ENCODE results near the gene LCMT1. TPM values are rescaled to one million over a fixed set of nuclear protein-coding genes. Genes with fewer than 3 reads are reported as not detected.

LCMT1 gene
- total RNA-seq, 4 donors from 2014 or later: 10.8 to 24.5 (median 18.0) TPM

DNA sequence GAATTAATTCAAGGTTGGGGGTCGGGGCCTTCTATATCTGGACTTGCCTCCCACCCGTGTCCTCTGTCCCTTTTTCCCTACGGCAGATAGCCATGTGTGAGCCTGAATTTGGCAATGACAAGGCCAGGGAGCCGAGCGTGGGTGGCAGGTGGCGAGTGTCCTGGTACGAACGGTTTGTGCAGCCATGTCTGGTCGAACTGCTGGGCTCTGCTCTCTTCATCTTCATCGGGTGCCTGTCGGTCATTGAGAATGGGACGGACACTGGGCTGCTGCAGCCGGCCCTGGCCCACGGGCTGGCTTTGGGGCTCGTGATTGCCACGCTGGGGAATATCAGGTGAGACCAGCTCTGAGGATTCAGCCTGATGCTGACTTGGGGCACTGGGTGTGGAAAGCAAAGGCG, 105.6 kb downstream of the LCMT1 start:
- H3K27me3 ChIP-seq: no peaks in the 10 kb centered on the region
- no peak overlapping the region for H3K27ac ChIP-seq (replicated peaks in 1 of 4)
- H3K36me3 ChIP-seq: no peaks in the 10 kb centered on the region
- intact Hi-C loops (cut with DNase I): no loop called here
- DNase-seq (ENCODE audit: extremely low spot score): no peak
- no peaks in the 10 kb centered on the region for H3K9me3 ChIP-seq
- H3K4me1 ChIP-seq: no peaks in the 10 kb centered on the region
- H3K4me3 ChIP-seq: no peak overlapping the region
- TF ChIP-seq POLR2AphosphoS5 (IDR thresholded peaks at IDR 0.05): no peak
- TF ChIP-seq POLR2A (IDR thresholded peaks at IDR 0.05; ENCODE audit: low read depth): no peak
- TF ChIP-seq, protein P1, sequence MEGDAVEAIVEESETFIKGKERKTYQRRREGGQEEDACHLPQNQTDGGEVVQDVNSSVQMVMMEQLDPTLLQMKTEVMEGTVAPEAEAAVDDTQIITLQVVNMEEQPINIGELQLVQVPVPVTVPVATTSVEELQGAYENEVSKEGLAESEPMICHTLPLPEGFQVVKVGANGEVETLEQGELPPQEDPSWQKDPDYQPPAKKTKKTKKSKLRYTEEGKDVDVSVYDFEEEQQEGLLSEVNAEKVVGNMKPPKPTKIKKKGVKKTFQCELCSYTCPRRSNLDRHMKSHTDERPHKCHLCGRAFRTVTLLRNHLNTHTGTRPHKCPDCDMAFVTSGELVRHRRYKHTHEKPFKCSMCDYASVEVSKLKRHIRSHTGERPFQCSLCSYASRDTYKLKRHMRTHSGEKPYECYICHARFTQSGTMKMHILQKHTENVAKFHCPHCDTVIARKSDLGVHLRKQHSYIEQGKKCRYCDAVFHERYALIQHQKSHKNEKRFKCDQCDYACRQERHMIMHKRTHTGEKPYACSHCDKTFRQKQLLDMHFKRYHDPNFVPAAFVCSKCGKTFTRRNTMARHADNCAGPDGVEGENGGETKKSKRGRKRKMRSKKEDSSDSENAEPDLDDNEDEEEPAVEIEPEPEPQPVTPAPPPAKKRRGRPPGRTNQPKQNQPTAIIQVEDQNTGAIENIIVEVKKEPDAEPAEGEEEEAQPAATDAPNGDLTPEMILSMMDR (IDR thresholded peaks at IDR 0.05): no peak
- TF ChIP-seq EP300 (IDR thresholded peaks at IDR 0.05): no peak
- 85% methylated on average over 13 of the region's 17 CpGs for WGBS

DNA sequence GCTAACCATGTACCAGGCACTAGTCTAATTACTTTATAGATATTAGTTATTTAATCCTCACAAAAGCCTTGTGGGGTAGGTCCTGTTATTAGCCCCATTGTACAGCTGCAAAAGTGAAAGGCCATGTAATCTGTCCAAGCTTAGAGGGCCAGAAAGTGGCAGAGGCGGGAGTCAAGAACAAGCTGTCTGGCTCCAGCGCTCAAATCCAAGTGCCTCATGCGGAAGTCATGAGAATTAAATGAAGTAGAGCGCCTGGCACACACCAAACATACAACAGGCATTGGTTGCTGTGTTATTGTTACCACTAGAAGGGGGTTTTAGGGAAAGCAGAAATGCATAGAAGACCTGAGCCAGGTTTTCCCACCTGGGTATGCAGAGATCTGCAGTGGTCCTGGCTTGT, 106.4 kb downstream of the LCMT1 start:
- Histone ChIP-seq H3K27me3 (no peaks in the 10 kb centered on the region), H3K4me3 (no peak overlapping the region), H3K27ac (replicated peaks in 1 of 4) (no peak overlapping the region), H3K36me3 (no peaks in the 10 kb centered on the region), H3K4me1 (no peaks in the 10 kb centered on the region), H3K9me3 (no peaks in the 10 kb centered on the region)
- WGBS: 95% methylated on average over 4 of the region's 4 CpGs
- TF ChIP-seq POLR2A (IDR thresholded peaks at IDR 0.05; ENCODE audit: low read depth): no peak
- TF ChIP-seq POLR2AphosphoS5 (IDR thresholded peaks at IDR 0.05): no peak
- TF ChIP-seq, protein P1 (IDR thresholded peaks at IDR 0.05): no peak
- no peak for TF ChIP-seq EP300 (IDR thresholded peaks at IDR 0.05)
- no peak for DNase-seq (ENCODE audit: extremely low spot score)
- intact Hi-C loops (cut with DNase I): no loop called here

DNA sequence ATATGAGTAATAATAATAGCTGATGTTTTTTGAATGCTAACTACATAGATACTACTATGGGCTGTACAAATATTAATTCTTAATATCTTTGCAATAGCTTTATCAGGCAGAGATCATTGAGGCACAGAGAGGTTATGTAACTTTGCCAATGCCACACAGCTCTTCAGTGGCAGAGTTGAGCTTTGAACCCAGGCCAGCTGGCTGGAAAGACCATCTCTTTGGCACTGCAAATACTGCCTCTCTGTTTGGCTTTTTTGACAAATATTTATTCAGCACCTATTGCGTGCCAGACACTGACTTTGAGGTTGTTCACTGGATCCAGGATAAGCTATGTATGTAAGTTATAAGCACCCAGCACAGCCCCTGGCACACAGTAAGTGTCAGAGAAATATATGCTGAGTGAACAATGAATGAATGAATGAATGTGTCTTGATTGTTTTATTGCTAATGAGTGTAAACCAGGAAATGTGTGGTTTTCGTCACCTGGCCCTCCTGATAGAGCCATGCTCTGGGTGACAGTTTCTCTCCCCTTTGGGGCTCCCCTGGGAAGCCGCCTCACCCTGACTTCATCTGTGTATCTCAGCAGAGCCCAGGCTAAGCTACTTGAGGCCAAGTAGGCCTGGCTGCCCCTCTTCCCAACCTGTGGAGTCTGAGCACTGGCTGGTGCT, 107.7 kb downstream of the LCMT1 start:
- H3K27me3 ChIP-seq: no peaks in the 10 kb centered on the region
- WGBS: 84% methylated on average over 3 of the region's 3 CpGs
- H3K27ac ChIP-seq (replicated peaks in 1 of 4): no peak overlapping the region
- no peak for DNase-seq (ENCODE audit: extremely low spot score)
- no peaks in the 10 kb centered on the region for H3K36me3 ChIP-seq
- no peaks in the 10 kb centered on the region for H3K4me1 ChIP-seq
- intact Hi-C loops (cut with DNase I): no loop called here
- H3K9me3 ChIP-seq: no peaks in the 10 kb centered on the region
- no peak overlapping the region for H3K4me3 ChIP-seq
- TF ChIP-seq, protein P1 (IDR thresholded peaks at IDR 0.05): no peak
- no peak for TF ChIP-seq POLR2AphosphoS5 (IDR thresholded peaks at IDR 0.05)
- TF ChIP-seq EP300 (IDR thresholded peaks at IDR 0.05): no peak
- TF ChIP-seq POLR2A (IDR thresholded peaks at IDR 0.05; ENCODE audit: low read depth): no peak

DNA sequence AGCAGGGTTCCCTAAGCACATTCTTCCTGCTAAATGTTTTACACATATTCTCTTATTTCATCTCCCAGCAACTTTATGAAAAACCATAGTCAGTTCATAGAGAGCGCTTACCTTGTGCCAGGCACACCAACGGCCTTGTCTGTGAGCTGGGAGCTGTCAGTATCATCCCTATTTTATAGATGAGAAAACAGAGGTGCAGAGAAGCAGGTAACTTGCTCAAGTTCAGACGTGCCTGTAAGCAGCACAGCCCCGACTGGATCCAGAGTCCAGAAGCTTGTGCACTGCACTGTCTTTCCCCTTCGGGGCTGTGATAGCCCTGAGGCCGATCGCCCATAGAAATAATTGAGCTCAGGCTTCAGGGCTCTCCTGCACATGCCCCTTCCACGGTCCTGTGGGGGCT, 111.4 kb downstream of the LCMT1 start:
- TF ChIP-seq, protein P1 (IDR thresholded peaks at IDR 0.05): no peak
- TF ChIP-seq POLR2AphosphoS5 (IDR thresholded peaks at IDR 0.05) (no peak), EP300 (IDR thresholded peaks at IDR 0.05) (no peak), POLR2A (IDR thresholded peaks at IDR 0.05; ENCODE audit: low read depth) (no peak)
- H3K36me3 ChIP-seq: no peaks in the 10 kb centered on the region
- no peak overlapping the region for H3K27ac ChIP-seq (replicated peaks in 1 of 4)
- intact Hi-C loops (cut with DNase I): no loop called here
- H3K27me3 ChIP-seq: no peaks in the 10 kb centered on the region
- no peaks in the 10 kb centered on the region for H3K9me3 ChIP-seq
- peaks cover 0 to 5% (median 5%) of the 10 kb centered on the region in 4 donors for H3K4me1 ChIP-seq
- DNase-seq (ENCODE audit: extremely low spot score): no peak
- 87% methylated on average over 8 of the region's 8 CpGs for WGBS
- no peak overlapping the region for H3K4me3 ChIP-seq

DNA sequence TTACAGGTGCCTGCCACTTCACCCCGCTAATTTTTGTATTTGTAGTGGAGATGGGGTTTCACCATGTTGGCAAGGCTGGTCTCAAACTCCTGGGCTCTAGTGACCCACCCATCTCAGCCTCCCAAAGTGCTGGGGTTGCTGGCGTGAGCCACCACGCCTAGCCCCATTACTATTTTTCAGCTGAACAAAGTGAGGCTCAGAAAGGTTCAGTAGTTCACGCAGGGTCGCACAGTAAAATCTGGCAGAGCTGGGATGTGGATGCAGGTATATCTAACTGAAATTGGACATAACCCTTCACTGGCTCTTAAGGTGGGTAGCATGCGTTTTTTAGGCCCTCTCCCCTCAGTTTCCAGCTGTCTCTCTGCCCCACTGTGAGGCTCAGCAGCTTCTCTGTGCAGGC, 112.4 kb downstream of the LCMT1 start:
- Histone ChIP-seq H3K27ac (replicated peaks in 1 of 4) (no peak overlapping the region), H3K27me3 (no peaks in the 10 kb centered on the region), H3K4me3 (no peak overlapping the region), H3K9me3 (no peaks in the 10 kb centered on the region), H3K4me1 (peaks cover 0 to 5% (median 5%) of the 10 kb centered on the region in 4 donors), H3K36me3 (no peaks in the 10 kb centered on the region)
- 81% methylated on average over 6 of the region's 6 CpGs for WGBS
- no peak for DNase-seq (ENCODE audit: extremely low spot score)
- TF ChIP-seq POLR2A (IDR thresholded peaks at IDR 0.05; ENCODE audit: low read depth) (no peak), POLR2AphosphoS5 (IDR thresholded peaks at IDR 0.05) (no peak), EP300 (IDR thresholded peaks at IDR 0.05) (no peak)
- TF ChIP-seq, protein P1 (IDR thresholded peaks at IDR 0.05): no peak
- intact Hi-C loops (cut with DNase I): no loop called here

Data from esophagus muscularis mucosa (tissue), 4 donors.